Measurements from ENCODE around the gene VDAC1. TPM values are rescaled to one million over a fixed set of nuclear protein-coding genes. Genes with fewer than 3 reads are reported as not detected.

The VDAC1 gene
- total RNA-seq, 1 donor from 2014 or later: 489 TPM

- TF ChIP-seq CTCF (IDR thresholded peaks at IDR 0.05; ENCODE audit: insufficient read depth, low read length, severe bottlenecking): no peak
- FAIRE-seq (no peak), DNase-seq (ENCODE audit: low read depth) (no peak)
Observed at GRCh38 chr5:133992429-133993155, 12.2 kb downstream of the VDAC1 start.

GRCh38 chr5:133991171-133991910 is 13.4 kb downstream of the VDAC1 start:
- DNase-seq (ENCODE audit: low read depth) (no peak), FAIRE-seq (no peak)
- no peak for TF ChIP-seq CTCF (IDR thresholded peaks at IDR 0.05; ENCODE audit: insufficient read depth, low read length, severe bottlenecking)
- Histone ChIP-seq H3K27me3 (ENCODE audit: control insufficient read depth, insufficient read depth, low read length) (no peaks in the 10 kb centered on the region), H3K4me3 (ENCODE audit: low read depth, low read length) (no peak overlapping the region), H3K36me3 (ENCODE audit: control insufficient read depth, insufficient read depth, low read length) (peaks cover 28% of the 10 kb centered on the region)

More at GRCh38 chr5:133992429-133993155, 12.2 kb downstream of the VDAC1 start:
- no peaks in the 10 kb centered on the region for H3K27me3 ChIP-seq (ENCODE audit: control insufficient read depth, insufficient read depth, low read length)
- peaks cover 22% of the 10 kb centered on the region for H3K36me3 ChIP-seq (ENCODE audit: control insufficient read depth, insufficient read depth, low read length)
- H3K4me3 ChIP-seq (ENCODE audit: low read depth, low read length): no peak overlapping the region

- Histone ChIP-seq H3K27me3 (ENCODE audit: control insufficient read depth, insufficient read depth, low read length) (no peaks in the 10 kb centered on the region), H3K4me3 (ENCODE audit: low read depth, low read length) (no peak overlapping the region), H3K36me3 (ENCODE audit: control insufficient read depth, insufficient read depth, low read length) (peaks cover 31% of the 10 kb centered on the region)
- DNase-seq (ENCODE audit: low read depth) (no peak), FAIRE-seq (no peak)
- TF ChIP-seq CTCF (IDR thresholded peaks at IDR 0.05; ENCODE audit: insufficient read depth, low read length, severe bottlenecking): no peak
Observed at GRCh38 chr5:133990396-133990795, 14.4 kb downstream of the VDAC1 start.

- Histone ChIP-seq H3K36me3 (ENCODE audit: control insufficient read depth, insufficient read depth, low read length) (peaks cover 32% of the 10 kb centered on the region), H3K4me3 (ENCODE audit: low read depth, low read length) (no peak overlapping the region), H3K27me3 (ENCODE audit: control insufficient read depth, insufficient read depth, low read length) (no peaks in the 10 kb centered on the region)
- no peak for FAIRE-seq
- TF ChIP-seq CTCF (IDR thresholded peaks at IDR 0.05; ENCODE audit: insufficient read depth, low read length, severe bottlenecking): no peak
- DNase-seq (ENCODE audit: low read depth): no peak
Observed at GRCh38 chr5:133985540-133986180, 19.1 kb downstream of the VDAC1 start.

- Histone ChIP-seq H3K4me3 (ENCODE audit: low read depth, low read length) (no peak overlapping the region), H3K27me3 (ENCODE audit: control insufficient read depth, insufficient read depth, low read length) (no peaks in the 10 kb centered on the region), H3K36me3 (ENCODE audit: control insufficient read depth, insufficient read depth, low read length) (peaks cover 26% of the 10 kb centered on the region)
- FAIRE-seq (no peak), DNase-seq (ENCODE audit: low read depth) (no peak)
- no peak for TF ChIP-seq CTCF (IDR thresholded peaks at IDR 0.05; ENCODE audit: insufficient read depth, low read length, severe bottlenecking)
Observed at GRCh38 chr5:133983674-133984073, 21.1 kb downstream of the VDAC1 start.
